HL-60 (cell line): Measurements from ENCODE around the gene UBR2.

ENCODE experiments used
- DNase-seq, 2 experiments: peaks; one replicate each; pipeline ENCODE4 v3.0.0-alpha.2; 2010 to 2020; ENCODE audit warnings: low read depth in 1 of 2, low spot score in 1 of 2
- H3K27ac ChIP-seq: fragments of 250-450 bp; sonication (Bioruptor Pico); replicated peaks from 2 replicates; pipeline ENCODE4 v1.5.1; 2020; ENCODE audit warnings: mild to moderate bottlenecking, moderate library complexity
- H3K27me3 ChIP-seq: fragments of 250-450 bp; sonication (Bioruptor Pico); 2 replicates; pipeline ENCODE4 v1.5.1; 2021; ENCODE audit warnings: mild to moderate bottlenecking, moderate library complexity; ENCODE audit not compliant: insufficient read depth, poor library complexity, severe bottlenecking
- H3K4me3 ChIP-seq: replicated peaks from 2 replicates; pipeline ENCODE4 v1.5.1; 2011; ENCODE audit warnings: mild to moderate bottlenecking, control low read depth, low read length; ENCODE audit not compliant: insufficient read depth
- GABPA ChIP-seq: IDR thresholded peaks from 2 replicates; pipeline ENCODE4 v1.6.1; 2012; ENCODE audit warnings: low read depth
- POLR2AphosphoS5 ChIP-seq: IDR thresholded peaks from 2 replicates; pipeline ENCODE4 v1.6.1; 2012; ENCODE audit warnings: low read depth
- SPI1 ChIP-seq: IDR thresholded peaks from 2 replicates; pipeline ENCODE4 v1.6.1; 2012; ENCODE audit warnings: low read depth, mild to moderate bottlenecking, borderline replicate concordance
- TF ChIP-seq, protein P1 (sequence below): IDR thresholded peaks from one replicate; pipeline ENCODE4 v1.5.1; 2011; ENCODE audit warnings: low read length, control low read depth, inconsistent platforms; ENCODE audit not compliant: insufficient read depth
- TF ChIP-seq, protein P2 (sequence below): IDR thresholded peaks from 2 replicates; pipeline ENCODE4 v1.6.1; 2012; ENCODE audit warnings: low read depth; ENCODE audit not compliant: insufficient replicate concordance

UBR2 gene

DNA sequence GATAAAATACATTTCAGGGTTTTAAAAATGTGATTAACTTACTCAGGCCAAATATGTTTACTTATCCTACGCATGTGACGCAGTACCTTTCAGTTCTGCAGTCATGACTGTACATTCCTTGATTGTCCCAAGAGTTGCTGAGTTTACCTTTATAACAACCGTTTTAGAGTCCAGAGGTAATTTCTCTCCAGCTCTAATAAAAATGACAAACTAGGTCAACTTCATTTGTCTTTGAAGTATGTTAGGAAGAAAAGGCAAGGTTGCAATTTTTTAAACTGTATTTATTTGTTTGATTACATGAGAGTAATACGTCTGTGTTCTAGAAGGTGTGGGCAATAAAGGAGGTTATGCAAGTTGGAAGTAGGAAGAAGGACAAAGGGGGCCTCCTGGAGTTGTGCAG is 38.6 kb upstream of the UBR2 start:
- Histone ChIP-seq H3K27ac (no peak overlapping the region), H3K4me3 (no peak overlapping the region), H3K27me3 (no peaks in the 10 kb centered on the region)
- DNase-seq, result no peak
- TF ChIP-seq, protein P1, sequence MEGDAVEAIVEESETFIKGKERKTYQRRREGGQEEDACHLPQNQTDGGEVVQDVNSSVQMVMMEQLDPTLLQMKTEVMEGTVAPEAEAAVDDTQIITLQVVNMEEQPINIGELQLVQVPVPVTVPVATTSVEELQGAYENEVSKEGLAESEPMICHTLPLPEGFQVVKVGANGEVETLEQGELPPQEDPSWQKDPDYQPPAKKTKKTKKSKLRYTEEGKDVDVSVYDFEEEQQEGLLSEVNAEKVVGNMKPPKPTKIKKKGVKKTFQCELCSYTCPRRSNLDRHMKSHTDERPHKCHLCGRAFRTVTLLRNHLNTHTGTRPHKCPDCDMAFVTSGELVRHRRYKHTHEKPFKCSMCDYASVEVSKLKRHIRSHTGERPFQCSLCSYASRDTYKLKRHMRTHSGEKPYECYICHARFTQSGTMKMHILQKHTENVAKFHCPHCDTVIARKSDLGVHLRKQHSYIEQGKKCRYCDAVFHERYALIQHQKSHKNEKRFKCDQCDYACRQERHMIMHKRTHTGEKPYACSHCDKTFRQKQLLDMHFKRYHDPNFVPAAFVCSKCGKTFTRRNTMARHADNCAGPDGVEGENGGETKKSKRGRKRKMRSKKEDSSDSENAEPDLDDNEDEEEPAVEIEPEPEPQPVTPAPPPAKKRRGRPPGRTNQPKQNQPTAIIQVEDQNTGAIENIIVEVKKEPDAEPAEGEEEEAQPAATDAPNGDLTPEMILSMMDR, result no peak
- no peak for TF ChIP-seq SPI1
- no peak for TF ChIP-seq GABPA
- no peak for TF ChIP-seq POLR2AphosphoS5

DNA sequence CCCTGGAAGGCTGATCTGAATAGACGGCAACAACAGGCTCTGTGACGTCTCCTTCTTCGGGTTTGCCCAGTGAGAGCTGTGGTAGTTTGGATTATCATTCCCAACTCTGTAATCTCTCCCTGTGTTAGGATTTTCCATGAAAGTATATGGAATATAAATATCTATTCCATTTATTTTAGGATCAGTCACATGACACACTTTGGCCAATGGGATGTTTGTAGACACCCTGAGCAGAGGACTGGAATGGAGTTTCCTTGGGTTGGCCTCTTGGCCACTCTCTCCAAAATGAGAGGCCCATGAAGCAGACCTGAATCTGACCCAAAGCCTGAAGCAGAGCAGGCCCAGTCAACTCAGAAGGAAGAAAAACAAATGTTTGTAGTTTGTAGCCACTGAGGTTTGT is 37.2 kb upstream of the UBR2 start:
- Histone ChIP-seq H3K4me3 (no peak overlapping the region), H3K27me3 (no peaks in the 10 kb centered on the region), H3K27ac (no peak overlapping the region)
- DNase-seq, result no peak
- no peak for TF ChIP-seq POLR2AphosphoS5
- no peak for TF ChIP-seq GABPA
- TF ChIP-seq, protein P1, result no peak
- TF ChIP-seq, protein P2, sequence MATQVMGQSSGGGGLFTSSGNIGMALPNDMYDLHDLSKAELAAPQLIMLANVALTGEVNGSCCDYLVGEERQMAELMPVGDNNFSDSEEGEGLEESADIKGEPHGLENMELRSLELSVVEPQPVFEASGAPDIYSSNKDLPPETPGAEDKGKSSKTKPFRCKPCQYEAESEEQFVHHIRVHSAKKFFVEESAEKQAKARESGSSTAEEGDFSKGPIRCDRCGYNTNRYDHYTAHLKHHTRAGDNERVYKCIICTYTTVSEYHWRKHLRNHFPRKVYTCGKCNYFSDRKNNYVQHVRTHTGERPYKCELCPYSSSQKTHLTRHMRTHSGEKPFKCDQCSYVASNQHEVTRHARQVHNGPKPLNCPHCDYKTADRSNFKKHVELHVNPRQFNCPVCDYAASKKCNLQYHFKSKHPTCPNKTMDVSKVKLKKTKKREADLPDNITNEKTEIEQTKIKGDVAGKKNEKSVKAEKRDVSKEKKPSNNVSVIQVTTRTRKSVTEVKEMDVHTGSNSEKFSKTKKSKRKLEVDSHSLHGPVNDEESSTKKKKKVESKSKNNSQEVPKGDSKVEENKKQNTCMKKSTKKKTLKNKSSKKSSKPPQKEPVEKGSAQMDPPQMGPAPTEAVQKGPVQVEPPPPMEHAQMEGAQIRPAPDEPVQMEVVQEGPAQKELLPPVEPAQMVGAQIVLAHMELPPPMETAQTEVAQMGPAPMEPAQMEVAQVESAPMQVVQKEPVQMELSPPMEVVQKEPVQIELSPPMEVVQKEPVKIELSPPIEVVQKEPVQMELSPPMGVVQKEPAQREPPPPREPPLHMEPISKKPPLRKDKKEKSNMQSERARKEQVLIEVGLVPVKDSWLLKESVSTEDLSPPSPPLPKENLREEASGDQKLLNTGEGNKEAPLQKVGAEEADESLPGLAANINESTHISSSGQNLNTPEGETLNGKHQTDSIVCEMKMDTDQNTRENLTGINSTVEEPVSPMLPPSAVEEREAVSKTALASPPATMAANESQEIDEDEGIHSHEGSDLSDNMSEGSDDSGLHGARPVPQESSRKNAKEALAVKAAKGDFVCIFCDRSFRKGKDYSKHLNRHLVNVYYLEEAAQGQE, result no peak
- no peak for TF ChIP-seq SPI1

DNA sequence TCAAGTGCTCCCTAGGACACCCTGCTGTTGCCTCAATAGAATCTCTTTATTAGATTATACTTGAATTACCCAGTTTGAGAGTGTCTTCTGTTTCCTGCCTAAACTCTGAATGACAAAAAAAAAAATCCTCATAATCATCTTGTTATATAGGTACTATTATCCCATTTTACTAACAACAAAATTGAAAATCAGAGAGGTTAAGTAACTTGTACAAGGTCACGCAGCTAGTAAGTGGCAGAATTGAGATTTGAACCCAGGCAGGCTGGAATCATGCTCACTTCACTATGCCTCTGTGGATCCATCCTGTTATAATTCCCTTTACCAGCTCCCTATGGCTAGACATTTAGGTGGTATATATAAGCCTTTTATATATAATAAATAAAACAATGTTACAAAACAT is 36.6 kb upstream of the UBR2 start:
- TF ChIP-seq, protein P2, result no peak
- TF ChIP-seq SPI1 (no peak), GABPA (no peak), POLR2AphosphoS5 (no peak)
- TF ChIP-seq, protein P1, result no peak
- Histone ChIP-seq H3K27me3 (no peaks in the 10 kb centered on the region), H3K4me3 (no peak overlapping the region), H3K27ac (no peak overlapping the region)
- no peak for DNase-seq

DNA sequence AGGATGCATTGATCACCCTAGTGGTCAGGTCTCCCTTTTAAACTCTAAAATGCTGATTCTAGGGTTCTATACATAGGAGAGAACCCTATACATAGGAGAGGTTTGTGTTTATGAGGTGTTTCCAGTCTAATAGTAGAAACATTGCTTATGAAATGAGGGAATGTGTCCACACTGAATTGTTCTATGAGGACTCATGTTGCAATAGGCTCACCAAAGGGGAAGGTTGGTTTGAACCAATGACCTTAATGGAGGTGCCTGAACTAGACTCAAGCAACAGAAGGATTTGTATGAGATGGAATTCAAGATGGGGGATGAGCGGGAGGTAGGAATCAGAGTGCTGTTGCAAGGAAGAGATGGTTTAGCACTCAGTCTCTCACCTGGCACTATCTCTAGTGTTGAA is 33.5 kb upstream of the UBR2 start:
- TF ChIP-seq, protein P2, result no peak
- TF ChIP-seq, protein P1, result no peak
- TF ChIP-seq GABPA (no peak), POLR2AphosphoS5 (no peak), SPI1 (no peak)
- no peaks in the 10 kb centered on the region for H3K27me3 ChIP-seq
- H3K4me3 ChIP-seq, result no peak overlapping the region
- no peak overlapping the region for H3K27ac ChIP-seq
- DNase-seq, result peak; percentile 39 to 55
